Stimulated activated CD4-positive, alpha-beta T cell treated with anti-CD3 and anti-CD28 coated beads, Interleukin-1b, Interleukin-23, amount 100 ng/mL, for 1 hour (primary cell): ENCODE measurements around the gene TANGO6.
"Not testable (repeated sequence)": the region's sequence is repeated elsewhere in the genome, so short reads cannot be mapped to it uniquely, and the experiment has no call there.

Experiments
- DNase-seq, 2 donors: peaks; one replicate each; pipeline ENCODE4 v3.0.0-alpha.2; 2020; ENCODE audit warnings: low read depth in 2 of 2

The TANGO6 gene

DNA sequence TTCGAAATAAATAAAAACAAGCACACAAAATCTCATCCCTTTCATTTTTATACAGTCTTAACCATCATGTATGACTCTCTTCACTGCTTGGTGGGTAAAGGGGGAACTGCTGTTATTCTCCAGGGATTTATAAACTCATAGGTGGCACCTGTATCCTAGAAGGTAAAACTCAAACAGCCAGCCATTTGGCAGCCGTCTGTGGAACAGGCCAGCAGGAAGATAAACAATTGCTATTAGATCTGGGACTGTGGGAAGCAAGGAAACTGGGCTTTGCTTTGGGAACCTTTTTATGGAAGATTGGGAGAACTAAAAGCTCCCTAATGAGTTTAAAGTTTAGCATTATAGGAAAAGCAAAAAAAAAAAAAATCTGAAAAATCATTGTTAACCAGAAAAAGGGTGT, 126.0 kb downstream of the TANGO6 start:
- DNase-seq, result no peak

- no peak for DNase-seq
Measured at GRCh38 chr16:68972013-68972412, 128.7 kb downstream of the TANGO6 start.

DNA sequence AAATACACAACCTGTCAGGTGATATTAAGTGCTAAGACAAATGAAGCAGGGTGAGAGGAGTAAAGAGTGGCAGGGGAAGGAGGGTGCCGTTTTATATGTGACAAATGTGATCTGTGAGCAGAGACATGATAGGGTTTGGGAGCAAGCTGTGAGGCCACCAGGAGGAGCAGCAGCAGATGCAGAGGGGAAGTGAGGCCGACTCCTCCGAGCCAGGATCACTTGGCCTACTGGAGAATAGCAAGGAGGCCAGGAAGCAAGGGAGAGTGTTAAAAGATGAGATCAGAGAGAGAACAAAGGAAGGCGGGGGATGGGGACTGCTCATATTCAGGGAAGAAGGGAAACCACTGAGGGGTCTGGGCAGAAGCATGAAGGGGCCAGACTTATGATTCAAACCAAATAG, 129.4 kb downstream of the TANGO6 start:
- no peak for DNase-seq

DNA sequence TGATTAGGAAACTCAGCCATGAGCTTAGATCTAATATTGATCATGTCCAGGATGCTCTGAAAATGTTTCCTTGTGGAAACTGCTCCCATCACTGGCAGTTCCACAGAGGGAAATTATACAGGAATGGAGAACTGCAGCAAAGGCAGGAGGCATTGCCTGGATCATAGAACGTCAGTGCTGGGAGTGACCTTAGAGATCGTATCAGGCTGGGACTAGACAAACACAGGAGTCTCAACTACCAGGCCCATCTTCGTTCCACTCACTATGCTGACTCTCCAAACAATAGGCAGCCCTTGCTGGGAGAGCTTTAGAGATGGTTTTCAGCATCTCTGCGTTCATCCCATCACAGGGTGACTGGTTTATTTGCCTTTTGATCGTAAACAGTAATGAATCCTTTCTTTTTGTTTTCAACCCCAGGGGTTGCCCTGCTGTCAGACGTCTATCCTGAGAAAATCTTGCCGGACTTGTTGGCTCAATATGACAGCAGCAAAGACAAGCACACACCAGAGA, 130.3 kb downstream of the TANGO6 start:
- DNase-seq, result no peak

GRCh38 chr16:68978303-68978954, 135.1 kb downstream of the TANGO6 start:
- no peak for DNase-seq

GRCh38 chr16:68980695-68981315, 137.5 kb downstream of the TANGO6 start:
- no peak for DNase-seq

- no peak for DNase-seq
Measured at GRCh38 chr16:68981971-68982370, 138.6 kb downstream of the TANGO6 start.

- DNase-seq, result no peak
Measured at GRCh38 chr16:68984467-68984866, 141.1 kb downstream of the TANGO6 start.

DNA sequence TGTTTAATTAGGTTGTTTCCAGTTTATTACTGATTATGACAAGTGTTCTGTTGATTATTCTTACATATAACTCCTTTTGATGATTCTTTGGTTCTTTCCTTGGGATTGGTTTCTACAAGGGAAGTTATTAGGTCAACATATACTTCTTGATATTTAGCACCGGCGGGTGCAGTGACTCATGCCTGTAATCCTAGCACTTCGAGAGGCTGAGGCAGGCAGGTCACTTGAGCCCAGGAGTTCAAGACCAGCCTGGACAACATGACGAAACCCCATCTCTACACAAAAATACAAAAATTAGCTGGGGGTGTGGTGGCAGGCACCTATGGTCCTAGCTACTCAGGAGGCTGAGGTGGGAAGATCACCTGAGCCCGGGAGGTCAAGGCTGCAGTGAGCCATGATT, 141.9 kb downstream of the TANGO6 start:
- no peak for DNase-seq

DNA sequence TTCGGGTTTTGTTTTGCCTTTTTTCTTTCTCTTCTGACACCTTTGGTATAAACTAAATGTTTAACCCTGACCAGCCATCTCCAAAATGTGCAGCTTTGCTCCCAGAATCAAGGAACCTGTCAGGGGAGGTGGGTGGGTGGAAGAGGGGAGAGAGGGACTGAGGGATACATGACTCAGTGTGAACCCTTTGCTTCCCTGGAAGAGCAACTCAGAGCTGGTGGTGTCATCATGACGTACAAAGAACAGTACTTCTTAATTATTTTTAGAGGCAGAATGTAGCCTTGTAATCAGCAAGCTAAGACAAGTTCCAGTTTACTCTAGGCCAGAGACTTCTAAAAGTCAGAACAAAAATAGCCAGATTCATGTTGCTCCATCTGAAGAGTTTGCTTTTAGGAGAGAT, 142.5 kb downstream of the TANGO6 start:
- DNase-seq, result no peak

GRCh38 chr16:68987734-68988457, 144.6 kb downstream of the TANGO6 start:
- no peak for DNase-seq

DNA sequence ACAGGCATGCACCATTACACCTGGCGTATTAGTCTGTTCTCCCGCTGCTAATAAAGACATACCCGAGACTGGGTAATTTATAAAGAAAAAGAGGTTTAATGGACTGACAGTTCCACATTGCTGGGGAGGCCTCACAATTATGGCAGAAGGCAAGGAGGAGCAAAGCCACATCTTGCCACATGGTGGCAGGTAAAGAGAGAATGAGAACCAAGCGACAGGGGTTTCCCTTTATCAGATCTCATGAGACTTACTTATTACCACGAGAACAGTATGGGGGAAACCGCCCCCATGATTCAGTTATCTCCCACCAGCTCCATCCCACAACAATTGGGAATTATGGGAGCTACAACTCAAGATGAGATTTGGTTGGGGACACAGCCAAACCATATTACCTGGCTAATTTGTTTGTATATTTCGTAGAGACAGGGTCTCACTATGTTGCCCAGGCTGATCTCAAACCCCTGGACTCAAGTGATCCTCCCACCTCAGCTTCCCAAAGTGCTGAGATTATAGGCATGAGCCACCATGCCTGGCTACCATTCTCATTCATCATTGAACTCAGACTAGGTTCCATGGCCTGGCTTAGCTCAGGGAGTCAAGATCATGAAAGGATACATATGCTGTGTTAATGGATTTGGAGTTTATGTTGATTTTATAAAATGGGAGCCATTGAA, 147.0 kb downstream of the TANGO6 start:
- not testable (repeated sequence) for DNase-seq

- DNase-seq, result no peak
Measured at GRCh38 chr16:68991075-68991474, 147.7 kb downstream of the TANGO6 start.

DNA sequence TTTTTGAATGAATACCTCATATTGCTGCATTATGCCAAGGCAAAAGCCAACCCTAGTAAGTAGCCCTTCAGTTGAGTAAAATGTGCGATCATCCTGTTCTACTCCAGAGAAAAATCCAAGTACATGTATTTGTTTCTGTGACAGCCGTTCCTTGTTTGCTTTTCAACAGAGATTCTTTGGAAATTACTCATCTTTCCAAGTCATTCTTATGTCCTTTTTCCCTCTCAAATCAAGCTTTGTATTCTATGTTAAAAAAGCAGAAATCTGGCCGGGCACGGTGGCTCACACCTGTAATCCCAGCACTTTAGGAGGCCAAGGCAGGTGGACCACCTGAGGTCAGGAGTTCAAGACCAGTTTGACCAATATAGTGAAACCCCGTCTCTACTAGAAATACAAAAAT, 149.2 kb downstream of the TANGO6 start:
- DNase-seq, result no peak

- DNase-seq, result no peak
Measured at GRCh38 chr16:68993456-68993855, 150.1 kb downstream of the TANGO6 start.

DNA sequence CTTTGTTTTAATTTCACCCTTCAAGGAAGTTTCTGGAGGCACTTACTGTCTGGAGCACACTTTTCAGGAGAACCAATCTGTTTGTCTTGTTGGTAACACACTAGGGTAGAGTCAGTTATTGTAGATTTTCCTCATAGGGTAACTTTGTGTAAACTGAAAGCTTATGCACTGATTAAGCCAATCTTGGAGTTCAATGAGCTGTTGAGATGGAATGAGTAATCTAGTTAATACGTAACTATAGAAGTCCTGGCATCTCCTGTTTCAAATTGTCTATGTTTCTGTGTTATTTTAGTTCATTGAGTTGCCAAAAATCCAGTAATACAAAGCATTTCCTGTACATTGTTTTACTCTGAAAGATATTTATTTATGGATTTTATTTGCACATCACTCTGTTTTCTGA, 150.6 kb downstream of the TANGO6 start:
- no peak for DNase-seq

GRCh38 chr16:68994324-68994723, 151.0 kb downstream of the TANGO6 start:
- no peak for DNase-seq

DNA sequence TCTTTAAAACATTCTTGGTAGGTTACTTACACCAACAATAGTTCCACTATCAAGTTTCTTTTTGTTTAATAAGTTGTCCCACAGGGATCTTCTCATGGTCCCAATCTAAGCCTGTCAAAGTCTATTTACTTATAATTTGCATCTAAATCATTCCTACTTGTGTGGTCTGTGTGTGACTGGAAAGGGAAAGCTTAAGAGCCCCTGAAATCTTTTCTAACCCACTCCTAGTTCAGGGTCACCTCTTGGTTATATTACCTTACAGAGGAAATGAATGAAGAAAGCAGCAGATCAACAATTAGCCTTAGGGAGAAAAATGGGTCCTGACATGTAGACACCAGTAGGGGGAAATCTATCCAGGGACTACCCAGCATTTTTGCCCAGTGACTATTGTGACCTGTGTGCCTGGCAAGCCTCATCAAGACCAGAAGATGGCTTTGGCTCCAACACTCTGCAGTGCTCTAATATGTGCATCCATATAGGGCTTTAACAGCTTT, 151.7 kb downstream of the TANGO6 start:
- no peak for DNase-seq

- DNase-seq, result no peak
Measured at GRCh38 chr16:68997564-68997963, 154.2 kb downstream of the TANGO6 start.

DNA sequence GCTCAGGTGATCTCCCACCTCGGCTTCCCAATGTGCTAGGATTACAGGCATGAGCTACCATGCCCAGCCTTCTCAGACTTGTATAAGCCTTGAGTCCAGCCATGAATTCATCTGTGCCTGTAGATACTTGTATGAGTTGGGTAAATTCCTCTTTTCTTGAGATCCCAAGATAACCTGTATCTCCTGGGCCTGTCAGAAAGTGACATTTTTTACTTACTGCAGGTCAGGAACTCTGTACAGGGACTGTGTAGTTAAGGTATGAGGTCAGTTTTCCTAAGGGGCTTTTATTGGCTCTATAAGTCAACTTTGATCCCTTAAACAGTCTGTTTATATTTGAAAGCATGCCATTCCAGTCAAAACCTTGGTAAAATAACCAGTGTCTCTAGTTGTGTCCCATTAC, 155.8 kb downstream of the TANGO6 start:
- no peak for DNase-seq

DNA sequence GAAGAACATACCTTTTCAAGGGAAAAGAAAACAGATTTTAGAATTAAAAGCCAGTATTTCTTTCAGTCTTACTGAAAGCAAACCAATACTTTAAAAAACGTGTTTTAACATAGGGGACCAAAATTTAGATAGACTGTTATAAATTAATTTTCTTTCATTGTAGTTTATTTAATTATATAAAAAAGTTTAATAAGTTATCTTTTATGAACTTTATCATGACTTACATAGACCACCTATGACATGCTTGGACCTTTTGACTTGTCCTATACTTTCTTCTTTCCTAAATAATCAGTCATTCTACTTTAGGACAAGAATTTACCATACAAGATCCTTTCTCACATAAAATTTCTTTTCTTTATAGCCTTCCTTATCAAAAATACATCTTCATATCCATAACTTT, 160.2 kb downstream of the TANGO6 start:
- DNase-seq, result no peak

- DNase-seq, result no peak
Measured at GRCh38 chr16:69005641-69006355, 162.5 kb downstream of the TANGO6 start.
